HTERT RPE-1 (cell line): ENCODE measurements around the gene ATG4A.

ENCODE experiments used
- in situ Hi-C: fragments of 300-500 bp; cut with MboI; formaldehyde crosslinking; loops from 4 replicates; pipeline ENCODE4 v1.14.3; 2020; ENCODE audit warnings: low sequenced_read_pairs

The ATG4A gene

DNA sequence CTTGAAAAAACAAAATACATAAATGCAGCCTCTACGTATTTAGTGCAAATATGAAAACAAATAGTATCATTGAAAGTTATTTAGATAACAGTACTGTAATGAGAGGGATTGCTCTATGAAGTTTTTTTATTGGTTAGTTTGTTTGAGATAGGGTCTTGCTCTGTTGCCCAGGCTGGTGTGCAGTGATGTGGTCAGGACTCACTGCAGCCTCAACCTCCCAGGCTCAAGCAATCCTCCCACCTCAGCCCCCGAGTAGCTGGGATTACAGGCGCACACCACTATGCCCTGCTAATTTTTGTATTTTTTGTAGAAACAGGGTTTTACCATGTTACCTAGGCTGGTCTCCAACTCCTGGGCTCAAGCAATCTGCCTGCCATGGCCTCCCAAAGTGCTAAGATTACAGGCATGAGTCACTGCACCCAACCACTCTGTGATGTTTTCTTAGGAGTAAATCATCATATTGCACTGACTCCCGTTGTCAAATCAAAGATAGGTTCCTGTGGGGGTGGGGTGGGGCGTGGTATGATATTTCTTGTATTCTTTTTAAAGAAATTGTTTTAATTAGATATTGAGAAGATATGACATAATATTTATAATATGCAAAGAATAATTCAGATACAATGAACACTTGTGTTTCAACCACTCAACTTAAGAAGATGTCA, 75.8 kb downstream of the ATG4A start:
- in situ Hi-C loops, result no loop called here

DNA sequence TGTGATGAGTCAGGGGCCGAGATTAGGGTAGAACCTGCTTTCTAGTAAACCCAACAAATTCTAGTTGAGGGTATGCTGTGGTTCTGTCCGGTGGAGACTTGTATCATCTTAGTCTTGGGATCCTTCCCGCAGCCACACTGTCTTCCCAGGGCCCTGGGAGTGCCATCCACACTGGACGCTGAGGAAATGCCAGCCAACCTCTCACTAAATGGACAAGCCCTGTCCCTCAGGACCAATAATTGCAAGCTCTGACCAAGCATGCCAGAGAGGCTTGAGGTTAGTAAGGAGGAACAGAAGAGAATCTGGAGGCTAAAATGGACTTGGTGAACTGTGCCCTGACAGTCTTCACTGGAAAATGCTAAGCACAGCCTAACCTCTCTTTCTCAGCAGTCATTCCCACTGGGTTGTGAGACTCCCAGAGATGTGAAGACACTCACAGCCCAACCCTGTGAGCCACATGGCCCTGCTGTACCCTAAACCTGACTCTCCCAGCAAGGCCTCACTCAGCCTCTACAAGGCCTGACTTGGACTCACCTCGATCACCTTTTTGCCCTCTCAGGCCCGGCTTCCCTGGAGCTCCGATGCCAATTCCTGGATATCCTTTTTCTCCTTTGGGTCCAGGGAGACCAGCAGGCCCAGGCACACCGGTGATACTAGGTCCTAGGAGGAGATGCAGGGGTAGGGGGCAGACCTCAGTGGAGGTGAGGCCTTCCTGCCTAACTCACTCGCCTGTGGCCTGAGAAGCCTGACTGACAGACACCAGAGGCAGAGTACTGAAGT, 77.6 kb downstream of the ATG4A start:
- in situ Hi-C loops, result no loop called here

DNA sequence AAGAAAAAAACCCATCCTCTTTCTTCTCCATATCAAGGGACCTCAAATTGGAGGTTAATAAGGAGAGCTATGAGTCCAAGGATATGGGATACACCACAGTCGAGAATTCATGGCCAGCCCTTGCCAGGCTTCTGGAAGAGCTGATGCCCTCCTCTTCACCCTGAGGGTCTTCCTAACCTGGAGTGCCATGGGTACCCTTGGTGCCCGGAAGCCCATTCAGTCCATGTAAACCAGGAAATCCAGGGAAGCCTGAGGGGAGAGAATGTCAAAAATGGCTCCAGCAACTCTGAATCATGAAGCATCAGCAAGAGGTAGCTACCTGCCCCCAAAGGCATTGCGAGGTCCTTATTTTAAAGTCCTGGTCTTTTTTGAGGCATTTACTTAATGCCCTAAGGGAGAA, 78.2 kb downstream of the ATG4A start:
- in situ Hi-C loops, result no loop called here

GRCh38 chrX:108171671-108172070, 80.1 kb downstream of the ATG4A start:
- in situ Hi-C loops, result no loop called here

- in situ Hi-C loops, result no loop called here
These were observed 82.3 kb downstream of the ATG4A start for GRCh38 chrX:108173874-108174273.

- in situ Hi-C loops, result no loop called here
These were observed 86.0 kb downstream of the ATG4A start for GRCh38 chrX:108177351-108178142.

GRCh38 chrX:108178143-108178498, 86.5 kb downstream of the ATG4A start:
- in situ Hi-C loops, result no loop called here

DNA sequence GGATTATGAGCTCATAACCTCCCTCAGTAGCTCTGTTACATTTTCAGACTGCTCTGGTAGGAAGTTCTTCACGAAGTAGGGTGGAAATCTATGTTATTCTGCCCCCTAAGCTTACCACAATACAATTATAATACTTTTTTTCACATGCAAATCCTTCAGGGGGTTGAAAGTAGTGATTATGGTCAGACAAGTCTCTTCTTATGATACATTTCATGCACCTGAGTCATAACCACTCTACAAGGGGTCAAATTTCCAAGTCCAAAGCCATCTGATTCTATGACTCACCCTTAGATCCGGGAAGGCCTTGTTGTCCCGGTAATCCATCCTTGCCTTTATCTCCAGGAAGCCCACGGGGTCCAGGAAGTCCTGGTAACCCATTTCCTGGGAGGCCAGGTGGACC, 95.2 kb downstream of the ATG4A start:
- in situ Hi-C loops, result no loop called here

GRCh38 chrX:108198420-108198819, 106.8 kb downstream of the ATG4A start:
- in situ Hi-C loops, result no loop called here

DNA sequence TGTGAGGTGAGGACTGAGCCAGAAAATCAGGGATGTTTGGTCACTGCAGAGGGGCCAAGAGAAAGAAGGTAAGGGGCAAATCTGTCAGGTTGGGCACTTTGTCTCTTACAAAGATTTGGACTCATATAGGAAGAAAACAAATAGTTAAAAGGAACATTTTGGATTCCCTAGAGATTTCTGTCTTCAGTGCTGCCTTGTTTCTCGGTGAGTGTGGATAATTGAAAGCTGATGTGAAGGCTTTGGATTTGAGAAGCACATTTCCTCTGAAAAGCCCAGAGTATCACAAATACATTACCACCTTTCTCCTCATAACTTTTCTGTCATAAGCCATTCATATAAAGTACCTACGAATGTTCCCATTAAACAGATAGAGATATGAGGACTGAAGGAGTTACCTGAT, 107.5 kb downstream of the ATG4A start:
- in situ Hi-C loops, result no loop called here

GRCh38 chrX:108199691-108200090, 108.1 kb downstream of the ATG4A start:
- in situ Hi-C loops, result no loop called here

GRCh38 chrX:108203540-108203939, 112.0 kb downstream of the ATG4A start:
- in situ Hi-C loops, result no loop called here
